HG03354 (cell line): ENCODE data around the gene SPIRE2.
"Not testable (repeated sequence)": the region's sequence is repeated elsewhere in the genome, so short reads cannot be mapped to it uniquely, and the experiment has no call there.

Experiments used
- ATAC-seq: cut with Tn5 transposase; IDR thresholded peaks from one replicate; pipeline ENCODE4 v1.9.1; 2021; ENCODE audit warnings: mild to moderate bottlenecking; ENCODE audit not compliant: unreplicated experiment, poor library complexity, severe bottlenecking

Gene SPIRE2

GRCh38 chr16:89860747-89861304 lies 32.6 kb downstream of the SPIRE2 start:
- ATAC-seq: no peak

DNA sequence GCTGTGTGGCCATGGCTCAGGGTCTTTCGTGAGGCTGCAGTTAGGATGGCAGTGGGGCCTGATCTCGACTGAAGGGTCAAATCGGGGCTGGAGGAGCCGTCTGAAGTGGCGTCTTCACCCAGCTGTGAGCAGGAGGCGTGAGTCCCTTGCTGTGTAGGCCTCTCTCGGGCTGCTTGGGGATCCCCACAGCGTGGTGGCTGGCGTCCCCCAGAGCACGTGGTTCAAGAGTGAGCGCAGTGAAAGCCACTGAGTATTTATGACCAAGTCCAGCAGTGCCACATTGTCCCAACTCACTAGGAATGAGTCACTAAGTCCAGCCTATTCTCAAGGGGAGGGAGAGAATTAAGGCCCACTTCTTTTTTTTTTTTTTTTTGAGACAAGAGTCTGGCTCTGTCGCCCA lies 33.4 kb downstream of the SPIRE2 start:
- ATAC-seq: no peak

GRCh38 chr16:89862732-89863131 lies 34.5 kb downstream of the SPIRE2 start:
- ATAC-seq: no peak

GRCh38 chr16:89863741-89864526 lies 35.7 kb downstream of the SPIRE2 start:
- ATAC-seq: peak; percentile 73

GRCh38 chr16:89864527-89864820 lies 36.2 kb downstream of the SPIRE2 start:
- no peak for ATAC-seq

DNA sequence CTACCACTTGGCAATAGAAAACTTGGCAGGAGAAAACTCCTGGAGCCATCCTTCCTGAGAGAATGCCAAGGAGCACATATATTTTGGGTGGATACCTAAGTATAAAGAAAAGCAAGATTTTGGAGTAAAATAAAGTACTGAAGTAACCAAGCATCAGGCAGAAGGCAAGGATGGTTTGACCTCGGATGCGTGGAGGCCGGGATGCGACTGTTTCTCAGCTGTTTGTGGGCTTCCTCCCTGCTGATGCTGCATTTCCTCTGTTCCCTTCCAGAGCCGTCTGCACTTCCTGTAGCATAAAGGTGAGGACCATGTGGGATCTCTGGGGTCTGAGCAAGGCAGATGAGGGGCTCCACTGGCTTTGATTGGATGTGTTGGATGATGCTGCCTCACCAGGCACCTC lies 39.6 kb downstream of the SPIRE2 start:
- ATAC-seq: no peak

GRCh38 chr16:89869911-89870310 lies 41.6 kb downstream of the SPIRE2 start:
- no peak for ATAC-seq

- no peak for ATAC-seq
These were observed 42.2 kb downstream of the SPIRE2 start for GRCh38 chr16:89870440-89870839.

DNA sequence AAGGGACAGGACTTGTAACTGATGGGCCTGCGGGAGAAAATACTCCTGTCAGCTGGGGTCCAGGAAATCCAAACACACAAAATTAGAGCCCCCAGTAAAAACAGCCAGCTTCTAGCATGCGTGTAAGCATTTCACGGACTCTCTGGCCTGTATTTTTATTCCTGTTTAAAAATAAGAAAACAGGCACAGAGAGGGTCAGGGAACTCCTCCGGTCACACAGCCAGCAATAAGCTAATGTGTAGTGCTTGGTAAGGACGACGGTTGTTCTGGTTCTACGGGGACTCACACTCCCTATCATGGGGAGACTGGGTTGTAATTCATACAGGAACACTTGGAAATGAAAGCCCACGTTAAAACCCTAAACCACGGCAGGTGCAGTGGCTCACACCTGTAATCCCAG lies 43.6 kb downstream of the SPIRE2 start:
- no peak for ATAC-seq

DNA sequence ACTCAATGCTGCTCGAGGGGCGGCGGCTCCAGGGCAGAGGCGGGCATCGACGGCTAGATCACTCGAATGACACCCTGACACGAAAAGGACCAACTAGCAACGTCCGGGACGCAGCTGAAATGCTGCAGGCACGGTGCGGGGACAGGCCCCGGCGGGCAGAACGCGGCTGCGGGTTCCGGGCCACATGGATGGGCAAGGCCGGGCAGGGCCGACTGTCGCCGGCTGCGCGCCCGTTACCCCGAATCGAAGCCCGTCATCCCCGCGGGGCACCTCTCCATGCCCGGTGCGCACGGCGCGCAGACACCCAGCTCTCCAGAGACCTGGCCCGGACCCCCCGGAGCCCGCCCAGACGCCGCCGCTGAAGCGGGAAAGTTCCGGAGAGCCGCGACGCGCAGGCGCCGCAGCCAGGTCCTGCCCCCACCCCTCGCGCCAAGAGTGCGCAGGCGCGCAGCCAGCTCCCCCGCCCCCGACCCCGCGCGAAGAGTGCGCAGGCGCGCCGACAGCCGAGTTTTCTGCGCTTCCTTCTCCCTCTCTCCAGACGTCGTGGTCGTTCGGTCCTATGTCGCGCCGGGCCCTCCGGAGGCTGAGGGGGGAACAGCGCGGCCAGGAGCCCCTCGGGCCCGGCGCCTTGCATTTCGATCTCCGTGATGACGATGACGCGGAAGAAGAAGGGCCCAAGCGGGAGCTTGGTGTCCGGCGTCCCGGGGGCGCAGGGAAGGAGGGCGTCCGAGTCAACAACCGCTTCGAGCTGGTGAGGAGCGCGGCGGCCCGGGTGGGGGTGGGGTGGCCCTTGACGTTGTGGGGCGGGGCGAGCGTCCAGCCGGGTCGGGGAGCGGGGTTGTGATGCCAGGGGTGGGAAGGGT lies 45.1 kb downstream of the SPIRE2 start, which contains the start of gene TCF25:
TCF25 (plus strand) TSS at position 484 of the 863 bp plus-strand sequence; CDS start at position 560, 76 bp downstream.
- peak; percentile 46 for ATAC-seq

DNA sequence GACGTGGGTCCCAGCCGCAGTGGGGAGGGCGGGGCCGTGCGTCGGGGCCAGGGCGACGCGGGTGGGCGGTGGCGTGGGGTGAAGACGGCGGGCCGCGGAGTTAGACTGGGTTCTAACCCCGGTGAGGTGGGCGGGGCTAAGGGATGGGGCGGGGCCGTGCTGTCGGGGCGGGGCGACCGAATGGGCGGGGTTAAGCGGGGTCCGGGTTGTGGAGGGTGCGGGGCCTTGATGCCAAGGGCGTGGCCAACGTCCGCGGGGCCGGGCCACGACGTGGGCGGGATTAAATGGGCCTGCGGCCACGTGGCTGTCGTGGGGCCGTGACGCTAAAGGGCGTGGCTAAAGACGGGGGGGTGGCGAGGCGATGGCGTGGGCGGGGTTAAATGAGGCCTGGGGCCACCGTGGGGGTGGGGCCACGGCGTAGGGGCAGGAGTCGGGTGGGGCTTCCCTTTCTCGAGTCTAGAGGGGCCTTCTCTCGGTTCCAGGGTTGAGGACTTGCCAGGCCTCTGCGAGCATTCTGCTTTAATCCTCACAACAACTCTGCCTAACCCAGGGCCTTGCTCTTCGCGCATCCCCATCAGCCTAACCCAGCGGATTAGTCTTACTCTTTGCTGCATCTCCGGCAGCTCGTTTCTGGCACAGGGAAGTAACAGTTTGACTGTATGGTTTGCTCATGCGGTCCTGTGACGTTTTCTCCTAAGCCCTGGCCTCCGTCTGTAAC lies 45.9 kb downstream of the SPIRE2 start:
- peak; percentile 73 for ATAC-seq

DNA sequence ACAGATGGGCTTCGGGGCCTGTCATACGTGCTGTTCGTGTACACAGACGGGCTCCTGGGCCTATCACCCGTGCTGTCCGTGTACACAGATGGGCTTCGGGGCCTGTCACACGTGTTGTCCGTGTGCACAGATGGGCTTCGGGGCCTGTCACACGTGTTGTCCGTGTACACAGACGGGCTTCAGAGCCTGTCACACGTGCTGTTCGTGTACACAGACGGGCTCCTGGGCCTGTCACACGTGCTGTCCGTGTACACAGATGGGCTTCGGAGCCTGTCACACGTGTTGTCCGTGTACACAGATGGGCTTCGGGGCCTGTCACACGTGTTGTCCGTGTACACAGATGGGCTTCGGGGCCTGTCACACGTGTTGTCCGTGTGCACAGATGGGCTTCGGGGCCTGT lies 50.8 kb downstream of the SPIRE2 start:
- not testable (repeated sequence) for ATAC-seq

DNA sequence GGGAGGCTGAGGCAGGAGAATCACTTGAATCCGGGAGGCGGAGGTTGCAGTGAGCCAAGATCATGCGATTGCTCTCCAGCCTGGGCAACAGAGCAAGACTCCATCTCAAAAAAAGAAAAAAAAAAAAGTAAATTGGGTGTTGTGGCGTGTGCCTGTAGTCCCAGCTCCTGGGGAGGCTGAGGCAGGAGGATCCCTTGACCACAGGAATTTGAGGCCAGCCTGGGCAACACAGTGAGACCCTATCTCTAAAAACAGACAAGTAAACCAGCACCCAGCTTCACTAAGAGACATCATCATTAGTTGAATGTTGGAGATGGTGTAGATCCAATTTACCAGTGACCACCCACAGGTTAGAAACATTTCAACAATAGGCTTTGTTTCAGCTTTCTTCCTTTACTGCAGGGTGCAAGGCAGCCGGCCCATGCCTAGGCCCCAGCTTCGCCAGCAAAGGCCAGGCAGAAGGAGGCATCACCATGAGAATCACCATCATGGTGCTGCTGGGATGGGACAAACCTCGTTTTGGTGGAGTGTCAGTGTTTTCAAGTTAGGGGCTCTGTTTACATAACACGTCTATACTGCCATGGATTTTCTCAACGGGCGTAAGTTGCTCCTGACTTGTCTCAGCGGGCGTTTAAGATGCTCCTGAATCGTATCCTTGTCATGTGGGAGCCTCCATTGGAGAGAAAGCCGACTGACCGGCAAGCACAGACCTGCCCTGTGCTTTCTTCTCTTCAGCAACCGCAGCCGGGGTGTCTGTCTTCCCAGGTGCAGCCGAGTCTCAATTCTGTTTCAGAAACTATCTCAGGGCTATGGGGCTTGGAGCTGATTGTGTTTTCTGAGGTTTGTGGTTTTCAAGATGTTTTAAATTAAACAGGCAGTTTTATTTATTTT lies 52.4 kb downstream of the SPIRE2 start:
- ATAC-seq: no peak

GRCh38 chr16:89881368-89881730 lies 53.1 kb downstream of the SPIRE2 start:
- ATAC-seq: no peak

GRCh38 chr16:89883346-89884040 lies 55.2 kb downstream of the SPIRE2 start:
- no peak for ATAC-seq

DNA sequence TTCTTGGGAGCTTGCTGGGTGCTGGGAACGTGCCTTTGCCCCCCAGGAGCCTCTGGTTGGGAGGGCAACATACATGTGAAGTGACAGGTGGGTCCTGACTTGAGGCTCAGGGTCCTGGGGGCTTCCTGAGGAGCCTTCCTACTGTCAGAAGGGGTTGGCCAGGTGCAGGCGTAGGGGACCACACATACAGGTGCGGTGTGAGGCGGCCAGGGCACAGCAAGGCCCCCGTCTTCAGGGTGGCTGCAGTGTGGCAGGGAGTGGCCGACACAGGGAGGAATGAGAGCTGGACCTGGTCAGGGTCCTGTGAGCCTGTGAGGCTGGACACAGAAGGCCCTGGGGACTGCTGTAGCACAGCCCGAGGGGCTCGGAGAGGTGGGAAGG lies 55.8 kb downstream of the SPIRE2 start:
- ATAC-seq: no peak

GRCh38 chr16:89887243-89887642 lies 59.0 kb downstream of the SPIRE2 start:
- no peak for ATAC-seq

DNA sequence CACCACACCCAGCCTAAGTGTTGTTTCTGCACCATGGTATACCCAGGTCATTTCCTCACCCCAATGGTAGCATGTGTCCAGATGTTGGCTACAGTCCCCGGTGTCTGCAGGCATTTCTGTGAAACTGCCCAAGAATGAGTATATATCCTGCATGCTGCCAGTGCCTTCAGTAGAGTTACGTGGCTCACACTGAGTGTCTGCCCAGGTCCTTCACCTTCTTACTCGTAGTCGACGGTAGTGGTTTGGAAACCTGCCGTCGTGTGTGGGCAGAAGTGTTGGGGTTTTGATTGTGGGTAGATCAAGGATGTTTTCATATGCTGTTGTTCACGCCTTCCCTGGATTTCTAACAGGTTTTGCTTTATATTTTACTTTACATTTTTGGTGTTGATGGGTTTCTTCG lies 61.9 kb downstream of the SPIRE2 start:
- ATAC-seq: no peak
